ENCODE measurements around the gene KRT38. TPM values are rescaled to one million over a fixed set of nuclear protein-coding genes. Genes with fewer than 3 reads are reported as not detected.

Gene KRT38
- total and polyA plus RNA-seq, 2 of the 8 experiments (the other 6 are each of a cell fraction or from before 2014, with no cell fraction given), result not detected

- Histone ChIP-seq H3K9ac (replicated peaks in 1 of 4; ENCODE audit: extremely low read depth in 1 of 4, low read depth in 3 of 4, low read length in 3 of 4) (no peak overlapping the region), H3K4me1 (replicated peaks in 1 of 4; ENCODE audit: control insufficient read depth in 3 of 4, insufficient read depth in 4 of 4, low read length in 3 of 4) (no peaks in the 10 kb centered on the region; a peak in 2 of 7 replicates), H3K27ac (ENCODE audit: low read depth, low read length) (no peak overlapping the region), H2AK5ac (ENCODE audit: low read depth, low read length) (no peak overlapping the region), H3K4ac (replicated peaks; ENCODE audit: insufficient read length, low read depth, low read length) (no peak overlapping the region), H3K56ac (replicated peaks; ENCODE audit: insufficient read length, low read depth, low read length) (no peak overlapping the region), H4K91ac (replicated peaks; ENCODE audit: insufficient read length, low read length) (no peak overlapping the region), H3K23me2 (ENCODE audit: low read depth, low read length) (no peaks in the 10 kb centered on the region), H3K27me3 (replicated peaks in 1 of 4; ENCODE audit: control insufficient read depth in 3 of 4, extremely low read depth in 1 of 4, insufficient read depth in 3 of 4, low read length in 3 of 4) (peaks cover 0 to 12% (median 6%) of the 10 kb centered on the region in 4 experiments; a peak in 6 of 7 replicates), H3K36me3 (ENCODE audit: control insufficient read depth in 2 of 4, insufficient read depth in 4 of 4, low read length in 3 of 4) (no peaks in the 10 kb centered on the region), H2BK15ac (ENCODE audit: low read length) (no peak overlapping the region), H3K4me2 (ENCODE audit: insufficient read depth in 1 of 2, low read depth in 2 of 2, low read length in 2 of 2) (no peak overlapping the region), H3K4me3 (ENCODE audit: extremely low read depth in 1 of 4, insufficient read depth in 2 of 4, low read depth in 3 of 4, low read length in 4 of 4) (no peak overlapping the region), H4K8ac (ENCODE audit: extremely low read depth, insufficient read depth, low read length) (no peak overlapping the region), H4K5ac (ENCODE audit: insufficient read length, low read depth, low read length) (no peak overlapping the region), H2BK5ac (ENCODE audit: low read depth, low read length) (no peak overlapping the region), H3K23ac (ENCODE audit: insufficient read length) (no peak overlapping the region), H3K9me3 (ENCODE audit: insufficient read depth in 2 of 2, low read depth in 1 of 2, low read length in 1 of 2) (no peaks in the 10 kb centered on the region), H2BK12ac (ENCODE audit: low read depth, low read length) (no peak overlapping the region), H2BK20ac (ENCODE audit: low read length) (no peak overlapping the region), H3K14ac (ENCODE audit: insufficient read length) (no peak overlapping the region), H2BK120ac (replicated peaks; ENCODE audit: low read depth, low read length) (no peak overlapping the region), H3K18ac (ENCODE audit: extremely low read depth, low read length) (no peak overlapping the region), H3K79me2 (ENCODE audit: control insufficient read depth in 1 of 2, insufficient read depth in 2 of 2, low read length in 2 of 2) (no peaks in the 10 kb centered on the region), H2AFZ (ENCODE audit: low read length) (no peak overlapping the region), H4K20me1 (replicated peaks in 1 of 2; ENCODE audit: control insufficient read depth in 1 of 2, insufficient read depth in 2 of 2, low read length in 2 of 2) (no peaks in the 10 kb centered on the region), H3K79me1 (ENCODE audit: low read depth, low read length) (no peaks in the 10 kb centered on the region)
- ChIA-PET CTCF (ENCODE audit: partially characterized antibody) (interaction anchor here (0.6 to 33.9 kb wide), 20 partner anchors 9 to 1121 kb away, joined by 3 to 427 read pairs (median 4); partner anchors contain the start of gene KRT36), POLR2A (ENCODE audit: partially characterized antibody) (interaction anchor here (1.8 to 2.0 kb wide), 2 partner anchors 38 to 44 kb away, joined by 4 to 7 read pairs; partner anchors contain the start of gene KRT19)
- DNase-seq (ENCODE audit: low read depth in 1 of 2, low spot score in 2 of 2) (no peak), FAIRE-seq (no peak)
- WGBS, 2 experiments (ENCODE audit: extremely low coverage in 1 of 2, insufficient coverage in 1 of 2, insufficient read length in 1 of 2, insufficient replicate concordance in 2 of 2, low coverage in 1 of 2, low lambda C conversion rate in 2 of 2, missing lambda C conversion rate in 1 of 2), result 89% methylated on average over 7 of the region's 7 CpGs; no CpG with 5 or more reads in 1 of the 2 experiments
- TF ChIP-seq SP1 (IDR thresholded peaks at IDR 0.05; ENCODE audit: low read depth, low read length) (no peak), TCF12 (IDR thresholded peaks at IDR 0.05; ENCODE audit: low read depth, low read length) (no peak), POU5F1 (IDR thresholded peaks at IDR 0.05; ENCODE audit: low read depth, low read length) (no peak), TEAD4 (IDR thresholded peaks at IDR 0.05; ENCODE audit: low read depth, low read length) (no peak), MAFK (IDR thresholded peaks at IDR 0.05; ENCODE audit: low read depth, low read length) (no peak), SP2 (IDR thresholded peaks at IDR 0.05; ENCODE audit: low read length) (no peak), BACH1 (IDR thresholded peaks at IDR 0.05; ENCODE audit: low read length) (no peak), FOSL1 (IDR thresholded peaks at IDR 0.05; ENCODE audit: insufficient read depth, low read depth, low read length) (no peak), CREB1 (IDR thresholded peaks at IDR 0.05) (no peak)
These were observed 43.4 kb upstream of the KRT38 start for GRCh38 chr17:41483991-41484826.

Measured in H1 (cell line).